H1 (cell line): ENCODE data around the gene DAAM1. TPM values are rescaled to one million over a fixed set of nuclear protein-coding genes. Genes with fewer than 3 reads are reported as not detected.

Experiments used
- CTCF ChIA-PET: fragments of 300-600 bp; sonication (Branson Sonifier 250); formaldehyde crosslinking; loops from one replicate; lab custom pipeline; 2021; ENCODE audit not compliant: partially characterized antibody; lab: Charles Lee
- POLR2A ChIA-PET: fragments of 300-600 bp; sonication (Branson Sonifier 250); formaldehyde crosslinking; loops from one replicate; lab custom pipeline; 2021; ENCODE audit warnings: inconsistent platforms; ENCODE audit not compliant: partially characterized antibody; lab: Charles Lee
- DNase-seq, 2 experiments: peaks; one replicate each; pipeline versions ENCODE4 v3.0.0 to v3.0.0-alpha.2; 2010 to 2022; ENCODE audit warnings: low spot score in 2 of 2, low read depth in 1 of 2, mixed read lengths in 1 of 2
- FAIRE-seq: peaks from 2 replicates; lab custom pipeline; 2011; peaks lifted over from hg19 to GRCh38; lab: Jason Lieb, UNC
- H2AFZ ChIP-seq: 2 replicates; pipeline ENCODE4 v1.8.1; 2012; ENCODE audit warnings: low read length, inconsistent platforms
- H2AK5ac ChIP-seq: 2 replicates; pipeline ENCODE4 v1.6.1; 2013; ENCODE audit warnings: low read depth, low read length
- H2BK120ac ChIP-seq: replicated peaks from 2 replicates; pipeline ENCODE3; 2013; ENCODE audit warnings: low read depth, low read length, inconsistent platforms
- H2BK12ac ChIP-seq: 2 replicates; pipeline ENCODE4 v1.6.1; 2013; ENCODE audit warnings: low read depth, low read length
- H2BK15ac ChIP-seq: 2 replicates; pipeline ENCODE4 v1.6.1; 2013; ENCODE audit warnings: low read length
- H2BK20ac ChIP-seq: 2 replicates; pipeline ENCODE4 v1.6.1; 2013; ENCODE audit warnings: low read length
- H2BK5ac ChIP-seq: 2 replicates; pipeline ENCODE4 v1.6.1; 2013; ENCODE audit warnings: low read depth, low read length
- H3K14ac ChIP-seq: 2 replicates; pipeline ENCODE4 v1.6.1; 2013; ENCODE audit warnings: inconsistent platforms; ENCODE audit not compliant: insufficient read length
- H3K18ac ChIP-seq: 2 replicates; pipeline ENCODE4 v1.6.1; 2013; ENCODE audit warnings: low read length; ENCODE audit errors: extremely low read depth
- H3K23ac ChIP-seq: 2 replicates; pipeline ENCODE4 v1.6.1; 2013; ENCODE audit warnings: inconsistent platforms; ENCODE audit not compliant: insufficient read length
- H3K23me2 ChIP-seq: 2 replicates; pipeline ENCODE4 v1.6.1; 2013; ENCODE audit warnings: low read depth, low read length
- H3K27ac ChIP-seq: 2 replicates; pipeline ENCODE4 v1.6.1; 2011; ENCODE audit warnings: low read depth, low read length, inconsistent platforms
- H3K27me3 ChIP-seq, 4 experiments: replicated peaks in 1 of 4; 1 replicate in 1 of 4; 2 replicates in 3 of 4; pipeline versions ENCODE4 v1.6.1 to v1.8.1; 2011 to 2013; ENCODE audit warnings: low read length in 3 of 4, mild to moderate bottlenecking in 3 of 4, inconsistent platforms in 2 of 4, mixed read lengths in 2 of 4, moderate library complexity in 1 of 4; ENCODE audit not compliant: control insufficient read depth in 3 of 4, insufficient read depth in 3 of 4; ENCODE audit errors: extremely low read depth in 1 of 4
- H3K36me3 ChIP-seq, 4 experiments: 2 replicates each; pipeline versions ENCODE4 v1.6.1 to v1.8.1; 2011 to 2013; ENCODE audit warnings: mild to moderate bottlenecking in 4 of 4, low read length in 3 of 4, moderate library complexity in 2 of 4, control low read depth in 1 of 4, inconsistent platforms in 1 of 4; ENCODE audit not compliant: insufficient read depth in 4 of 4, control insufficient read depth in 2 of 4
- H3K4ac ChIP-seq: replicated peaks from 2 replicates; pipeline ENCODE3; 2013; ENCODE audit warnings: low read length, low read depth, mixed read lengths, inconsistent platforms; ENCODE audit not compliant: insufficient read length
- H3K4me1 ChIP-seq, 4 experiments: replicated peaks in 1 of 4; 1 replicate in 1 of 4; 2 replicates in 3 of 4; pipeline versions ENCODE4 v1.6.1 to v1.8.1; 2011 to 2013; ENCODE audit warnings: low read length in 3 of 4, inconsistent platforms in 2 of 4, mixed read lengths in 1 of 4; ENCODE audit not compliant: insufficient read depth in 4 of 4, control insufficient read depth in 3 of 4
- H3K4me2 ChIP-seq, 2 experiments: 2 replicates each; pipeline versions ENCODE4 v1.6.1 to v1.8.1; 2011 to 2013; ENCODE audit warnings: low read depth in 2 of 2, low read length in 2 of 2, control low read depth in 1 of 2, inconsistent platforms in 1 of 2, mild to moderate bottlenecking in 1 of 2; ENCODE audit not compliant: insufficient read depth in 1 of 2
- H3K4me3 ChIP-seq, 4 experiments: fragments of 200-600, 300-600 bp in 1 of 4; sonication (generic), shearing (Covaris generic), sonication (Bioruptor Twin) in 1 of 4; 2 replicates each; pipeline versions ENCODE4 v1.5.1 to v1.8.1; 2011 to 2016; ENCODE audit warnings: low read length in 4 of 4, low read depth in 3 of 4, control low read depth in 2 of 4, inconsistent platforms in 2 of 4, mild to moderate bottlenecking in 2 of 4, mixed read lengths in 1 of 4, moderate library complexity in 1 of 4; ENCODE audit not compliant: insufficient read depth in 2 of 4; ENCODE audit errors: extremely low read depth in 1 of 4
- H3K56ac ChIP-seq: replicated peaks from 2 replicates; pipeline ENCODE3; 2013; ENCODE audit warnings: low read depth, mild to moderate bottlenecking, mixed read lengths, low read length, inconsistent platforms; ENCODE audit not compliant: insufficient read length
- H3K79me1 ChIP-seq: 2 replicates; pipeline ENCODE4 v1.6.1; 2013; ENCODE audit warnings: low read depth, low read length, control low read depth
- H3K79me2 ChIP-seq, 2 experiments: 2 replicates each; pipeline versions ENCODE4 v1.6.1 to v1.8.1; 2012 to 2013; ENCODE audit warnings: low read length in 2 of 2, mild to moderate bottlenecking in 2 of 2, inconsistent platforms in 1 of 2; ENCODE audit not compliant: insufficient read depth in 2 of 2, control insufficient read depth in 1 of 2
- H3K9ac ChIP-seq, 4 experiments: replicated peaks in 1 of 4; 1 replicate in 1 of 4; 2 replicates in 3 of 4; pipeline versions ENCODE4 v1.6.1 to v1.8.1; 2011 to 2013; ENCODE audit warnings: low read depth in 3 of 4, low read length in 3 of 4, control low read depth in 2 of 4, mild to moderate bottlenecking in 2 of 4, moderate library complexity in 2 of 4, inconsistent platforms in 1 of 4; ENCODE audit errors: extremely low read depth in 1 of 4
- H3K9me3 ChIP-seq, 2 experiments: 2 replicates each; pipeline versions ENCODE4 v1.6.1 to v1.8.1; 2012 to 2013; ENCODE audit warnings: mild to moderate bottlenecking in 2 of 2, moderate library complexity in 2 of 2, control low read depth in 1 of 2, inconsistent platforms in 1 of 2, low read depth in 1 of 2, low read length in 1 of 2, mixed read lengths in 1 of 2; ENCODE audit not compliant: insufficient read depth in 2 of 2
- H4K20me1 ChIP-seq, 2 experiments: replicated peaks in 1 of 2; 2 replicates each; pipeline versions ENCODE3 to v1.8.1; 2011 to 2013; ENCODE audit warnings: inconsistent platforms in 2 of 2, low read length in 2 of 2, mild to moderate bottlenecking in 1 of 2; ENCODE audit not compliant: insufficient read depth in 2 of 2, control insufficient read depth in 1 of 2
- H4K5ac ChIP-seq: 2 replicates; pipeline ENCODE4 v1.6.1; 2013; ENCODE audit warnings: low read length, low read depth, mixed read lengths, inconsistent platforms; ENCODE audit not compliant: insufficient read length
- H4K8ac ChIP-seq: 2 replicates; pipeline ENCODE4 v1.8.0; 2013; ENCODE audit warnings: mild to moderate bottlenecking, moderate library complexity, low read length, inconsistent platforms; ENCODE audit not compliant: insufficient read depth; ENCODE audit errors: extremely low read depth
- H4K91ac ChIP-seq: replicated peaks from 2 replicates; pipeline ENCODE3; 2013; ENCODE audit warnings: low read length, mixed read lengths, inconsistent platforms; ENCODE audit not compliant: insufficient read length
- BRCA1 ChIP-seq: IDR thresholded peaks from 2 replicates; pipeline ENCODE4 v1.6.1; 2012; ENCODE audit warnings: low read depth, low read length, improper control_type of control experiment
- CBX5 ChIP-seq: fragments of 300-800, 300-1000 bp; sonication (generic); IDR thresholded peaks from 2 replicates; pipeline ENCODE4 v1.7.1; 2016; ENCODE audit warnings: antibody characterized with exemption, low read length, low read depth
- CHD2 ChIP-seq: IDR thresholded peaks from 2 replicates; pipeline ENCODE4 v1.6.1; 2012; ENCODE audit warnings: low read length, improper control_type of control experiment
- CTBP2 ChIP-seq: IDR thresholded peaks from 2 replicates; pipeline ENCODE4 v1.7.0; 2011; ENCODE audit warnings: borderline replicate concordance, mild to moderate bottlenecking, moderate library complexity, mixed read lengths, low read length; ENCODE audit not compliant: insufficient read depth, insufficient read length
- E2F6 ChIP-seq: IDR thresholded peaks from 2 replicates; pipeline ENCODE4 v1.6.1; 2012; ENCODE audit warnings: inconsistent platforms
- NRF1 ChIP-seq: IDR thresholded peaks from 2 replicates; pipeline ENCODE4 v1.6.1; 2011; ENCODE audit warnings: mild to moderate bottlenecking, low read depth, low read length, improper control_type of control experiment
- POLR2A ChIP-seq, 2 experiments: IDR thresholded peaks; 1 replicate in 1 of 2; 2 replicates in 1 of 2; pipeline ENCODE4 v1.6.1; 2011; ENCODE audit warnings: low read depth in 2 of 2, low read length in 2 of 2, mild to moderate bottlenecking in 2 of 2; ENCODE audit errors: control extremely low read depth in 1 of 2
- POU5F1 ChIP-seq: IDR thresholded peaks from 2 replicates; pipeline ENCODE4 v1.6.1; 2011; ENCODE audit warnings: low read depth, mild to moderate bottlenecking, low read length, moderate library complexity
- SUZ12 ChIP-seq: fragments of 200-600 bp; sonication (generic); IDR thresholded peaks from 2 replicates; pipeline ENCODE4 v1.6.1; 2012; ENCODE audit warnings: mild to moderate bottlenecking, inconsistent platforms, low read length, moderate library complexity, mixed read lengths
- TCF12 ChIP-seq: IDR thresholded peaks from 2 replicates; pipeline ENCODE4 v1.6.1; 2011; ENCODE audit warnings: low read depth, mild to moderate bottlenecking, low read length
- WGBS, 2 experiments: shearing (Covaris generic) in 1 of 2; methylation state at CpG; one replicate each; pipeline versions ENCODE4 v1.1.6 to v1.1.7; 2013 to 2015; ENCODE audit warnings: low lambda C conversion rate in 2 of 2, mixed read lengths in 2 of 2, inconsistent platforms in 1 of 2, low coverage in 1 of 2, missing lambda C conversion rate in 1 of 2; ENCODE audit not compliant: insufficient replicate concordance in 2 of 2, insufficient coverage in 1 of 2, insufficient read length in 1 of 2; ENCODE audit errors: extremely low coverage in 1 of 2, missing lambda C conversion rate in 1 of 2; 5-methylcytosine and 5-hydroxymethylcytosine counted together
- polyA plus RNA-seq, 7 experiments: library from polyadenylated mRNA; depleted of rRNA in 3 of 7; stranded (reverse) in 5 of 7; unstranded in 2 of 7; fragments of >200 nt in 5 of 7; fragments of 200-250 nt in 2 of 7; gene quantifications; 1 replicate in 5 of 7; 2 replicates in 1 of 7; 4 replicates in 1 of 7; pipeline versions ENCODE4 v1.2.1 to v1.2.3, GENCODE V29; 2011 to 2013; ENCODE audit warnings: missing spikeins in 2 of 7, mixed read lengths in 2 of 7
- total RNA-seq: library from RNA; stranded (reverse); fragmentation: NEBNext Ultra II Directional; extraction: Animal tissue kit (Norgen Biotek cat#: 25700); gene quantifications from 2 replicates; pipeline ENCODE4 v1.2.1, GENCODE V29; 2021
- TF ChIP-seq, protein P1 (sequence below): IDR thresholded peaks from 2 replicates; pipeline ENCODE4 v1.6.1; 2012; ENCODE audit warnings: inconsistent platforms

The DAAM1 gene
- total and polyA plus RNA-seq, 2 of the 8 experiments (the other 6 are each of a cell fraction or from before 2014, with no cell fraction given), result 5.0 to 44.9 TPM

- FAIRE-seq, result no peak
Observed at GRCh38 chr14:59313144-59313651, 124.7 kb downstream of the DAAM1 start.

More at GRCh38 chr14:59313144-59313651, 124.7 kb downstream of the DAAM1 start:
- Histone ChIP-seq H3K14ac (no peak overlapping the region), H3K4me1 (peaks cover 0 to 2% (median 0%) of the 10 kb centered on the region in 4 experiments; a peak in 1 of 7 replicates), H4K8ac (no peak overlapping the region), H3K56ac (no peak overlapping the region), H2BK20ac (no peak overlapping the region), H3K9ac (no peak overlapping the region), H3K9me3 (no peaks in the 10 kb centered on the region), H2AK5ac (no peak overlapping the region), H3K79me2 (no peaks in the 10 kb centered on the region), H3K27ac (no peak overlapping the region), H2BK15ac (no peak overlapping the region), H2BK120ac (no peak overlapping the region)
- 80% methylated on average over 3 of the region's 3 CpGs; no CpG with 5 or more reads in 1 of the 2 experiments for WGBS, 2 experiments
- no peak for DNase-seq
- TF ChIP-seq SUZ12, result no peak
- no peak for TF ChIP-seq BRCA1
- no peak for TF ChIP-seq CHD2
- no peak for TF ChIP-seq E2F6
- TF ChIP-seq, protein P1, sequence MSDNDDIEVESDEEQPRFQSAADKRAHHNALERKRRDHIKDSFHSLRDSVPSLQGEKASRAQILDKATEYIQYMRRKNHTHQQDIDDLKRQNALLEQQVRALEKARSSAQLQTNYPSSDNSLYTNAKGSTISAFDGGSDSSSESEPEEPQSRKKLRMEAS, result no peak
- TF ChIP-seq POLR2A (IDR thresholded peaks at IDR 0.05; ENCODE audit: control extremely low read depth in 1 of 2, low read depth in 2 of 2, low read length in 2 of 2), result no peak
- no peak for TF ChIP-seq NRF1
- TF ChIP-seq POU5F1, result no peak
- TF ChIP-seq CBX5, result no peak
- no peak for TF ChIP-seq CTBP2
- no peak for TF ChIP-seq TCF12
- TF ChIP-seq, all 59 proteins: peak for 0
- Histone ChIP-seq H2BK5ac (no peak overlapping the region), H4K91ac (no peak overlapping the region), H3K23me2 (no peaks in the 10 kb centered on the region), H3K4me2 (no peak overlapping the region), H4K5ac (no peak overlapping the region), H2AFZ (no peak overlapping the region), H3K79me1 (no peaks in the 10 kb centered on the region), H3K36me3 (no peaks in the 10 kb centered on the region), H3K18ac (no peak overlapping the region; the same call in 1 of the 2 replicates), H4K20me1 (no peaks in the 10 kb centered on the region), H3K23ac (no peak overlapping the region), H3K4ac (no peak overlapping the region), H2BK12ac (no peak overlapping the region), H3K4me3 (no peak overlapping the region), H3K27me3 (no peaks in the 10 kb centered on the region)
- CTCF ChIA-PET, result interaction anchor here (1.0 kb wide), 2 partner anchors 9 to 50 kb away, joined by 3 to 5 read pairs; no protein-coding TSS in a partner anchor
- POLR2A ChIA-PET, result no interaction called here
